Stimulated activated CD8-positive, alpha-beta memory T cell treated with anti-CD3 and anti-CD28 coated beads, Interleukin-4, amount 100 ng/mL, for 4 hours (primary cell): Measurements from ENCODE around the gene ATG16L1.
"Not testable (repeated sequence)": the region's sequence is repeated elsewhere in the genome, so short reads cannot be mapped to it uniquely, and the experiment has no call there.

Experiments used
- DNase-seq, 2 donors: peaks; one replicate each; pipeline ENCODE4 v3.0.0-alpha.2; 2020; ENCODE audit warnings: low read depth in 2 of 2, low spot score in 1 of 2

The ATG16L1 gene

GRCh38 chr2:233329489-233330135 is 78.1 kb downstream of the ATG16L1 start:
- no peak for DNase-seq

DNA sequence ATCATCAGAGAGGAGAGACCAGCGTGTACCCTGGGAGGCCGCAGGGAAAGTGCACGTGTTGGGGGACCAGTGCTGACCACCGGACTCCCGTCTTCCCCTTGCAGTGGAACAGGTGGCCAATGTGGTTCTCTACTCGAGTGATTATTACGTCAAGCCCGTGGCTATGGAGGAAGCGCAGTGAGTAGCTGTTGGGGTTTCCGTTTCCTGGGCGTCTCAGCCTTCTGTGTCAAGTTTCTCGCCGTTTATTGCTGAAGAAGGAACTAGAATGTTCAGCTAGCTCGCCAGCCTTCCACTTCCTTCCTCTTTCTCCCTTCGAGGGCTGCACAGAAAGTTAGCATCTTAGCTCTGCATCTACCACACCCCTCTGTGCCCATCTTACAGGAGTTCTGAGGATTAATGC is 80.1 kb downstream of the ATG16L1 start:
- peak; percentile 46 to 66 for DNase-seq

DNA sequence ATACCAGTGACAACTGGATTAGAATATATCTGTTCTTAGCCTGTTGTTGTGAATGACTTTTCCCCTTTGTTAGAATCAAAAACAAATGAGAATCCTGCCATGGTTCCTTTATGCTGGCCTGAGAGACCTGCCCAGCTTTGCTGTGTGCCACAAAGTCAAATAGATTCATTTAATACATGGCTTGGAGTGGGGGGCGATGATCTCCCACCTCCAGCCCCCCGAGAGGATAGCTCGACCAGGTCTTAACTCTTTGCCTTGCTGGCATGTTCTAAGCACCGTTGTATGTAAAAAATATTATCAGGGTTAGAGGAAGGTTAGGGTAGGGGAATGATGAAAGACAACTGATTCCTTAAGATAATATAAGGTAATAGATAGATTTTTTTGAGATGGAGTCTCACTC is 80.7 kb downstream of the ATG16L1 start:
- no peak for DNase-seq

DNA sequence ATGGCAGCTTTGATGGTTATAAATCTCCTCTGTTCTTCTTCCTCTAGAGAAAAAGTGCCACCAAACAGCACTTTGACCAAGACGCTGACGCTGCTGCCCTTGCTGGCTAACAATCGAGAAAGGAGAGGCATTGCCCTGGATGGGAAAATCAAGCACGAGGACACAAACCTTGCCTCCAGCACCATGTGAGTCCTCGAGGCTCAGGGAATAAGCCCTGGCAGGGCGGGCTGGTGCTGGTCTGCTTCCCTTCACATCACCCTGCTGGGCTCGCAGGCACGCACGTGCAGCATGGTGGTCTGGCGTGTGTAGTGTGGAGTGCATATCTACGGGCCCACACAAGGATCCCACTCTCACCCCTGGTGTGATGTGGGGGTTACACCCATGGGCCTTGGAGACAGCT is 83.4 kb downstream of the ATG16L1 start:
- DNase-seq: no peak

DNA sequence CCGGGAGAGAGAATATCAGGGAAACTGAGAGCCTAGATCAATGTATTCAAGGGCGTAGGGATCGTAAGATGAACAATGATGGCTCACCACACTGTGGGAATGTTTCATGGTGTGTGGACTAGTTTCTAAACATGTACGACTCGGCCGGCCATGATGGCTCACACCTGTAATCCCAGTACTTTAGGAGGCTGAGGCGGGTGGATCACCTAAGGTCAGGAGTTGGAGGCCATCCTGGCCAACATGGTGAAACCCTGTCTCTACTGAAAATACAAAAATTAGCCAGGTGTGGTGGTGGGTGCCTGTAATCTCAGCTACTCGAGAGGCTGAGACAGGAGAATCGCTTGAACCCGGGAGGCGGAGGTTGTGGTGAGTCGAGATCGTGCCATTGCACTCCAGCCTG is 84.6 kb downstream of the ATG16L1 start:
- DNase-seq: not testable (repeated sequence)

- no peak for DNase-seq
Observed at GRCh38 chr2:233336541-233336940, 85.1 kb downstream of the ATG16L1 start.

DNA sequence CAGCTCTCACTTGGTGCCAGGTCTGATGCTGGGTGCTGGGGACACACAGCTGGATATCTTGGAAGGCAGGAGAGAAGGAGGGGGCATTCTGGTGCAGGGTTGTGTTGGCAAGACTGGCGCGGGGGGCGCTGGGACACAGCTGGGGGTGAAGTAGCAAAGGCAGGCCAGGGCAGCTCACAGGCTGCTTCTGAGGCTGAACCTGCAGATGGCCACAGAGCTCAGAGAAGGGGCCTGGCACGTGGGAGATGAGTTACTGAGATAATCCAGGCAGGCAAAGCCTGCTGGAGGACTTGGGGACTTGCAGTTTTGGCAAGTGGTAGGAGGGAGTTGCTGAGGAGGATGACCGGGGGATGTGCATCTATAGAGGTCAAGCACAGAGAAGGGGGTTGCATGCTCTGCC is 86.6 kb downstream of the ATG16L1 start:
- no peak for DNase-seq

GRCh38 chr2:233338812-233339368 is 87.4 kb downstream of the ATG16L1 start:
- no peak for DNase-seq

DNA sequence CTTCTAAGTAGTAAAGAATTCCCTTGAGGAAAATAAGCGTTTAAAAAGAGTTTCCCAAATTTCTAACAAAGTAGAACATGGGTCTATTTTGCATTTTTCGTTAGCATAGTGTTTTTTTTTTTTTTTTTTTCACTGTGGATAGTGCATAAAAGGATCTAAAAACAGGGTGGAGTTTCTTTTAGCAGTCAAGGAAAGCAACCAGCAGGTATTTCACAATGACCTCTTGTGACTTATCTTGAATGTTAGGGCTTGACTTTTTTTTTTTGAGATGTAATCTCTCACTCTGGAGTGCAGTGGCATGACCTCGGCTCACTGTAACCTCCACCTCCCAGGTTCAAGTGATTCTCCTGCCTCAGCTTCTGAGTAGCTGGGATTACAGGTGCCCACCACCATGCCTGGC is 88.0 kb downstream of the ATG16L1 start:
- no peak for DNase-seq

DNA sequence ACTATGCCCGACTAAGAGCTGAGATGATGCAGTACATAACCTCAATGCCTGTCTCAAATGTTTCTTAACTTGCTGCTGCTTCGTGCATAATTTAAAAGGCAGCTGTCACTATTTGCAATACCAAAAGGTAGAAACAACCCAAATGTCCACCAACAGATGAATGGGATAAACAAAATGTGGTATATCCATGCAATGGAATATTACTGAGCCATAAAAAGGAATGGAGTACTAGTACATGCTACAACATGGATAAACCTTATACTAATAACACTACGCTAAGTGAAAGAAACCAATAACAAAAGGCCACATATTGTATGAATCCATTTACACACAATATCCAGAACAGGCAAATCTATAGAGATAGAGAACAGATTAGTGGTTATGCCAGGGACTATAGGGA is 89.8 kb downstream of the ATG16L1 start:
- DNase-seq: no peak

DNA sequence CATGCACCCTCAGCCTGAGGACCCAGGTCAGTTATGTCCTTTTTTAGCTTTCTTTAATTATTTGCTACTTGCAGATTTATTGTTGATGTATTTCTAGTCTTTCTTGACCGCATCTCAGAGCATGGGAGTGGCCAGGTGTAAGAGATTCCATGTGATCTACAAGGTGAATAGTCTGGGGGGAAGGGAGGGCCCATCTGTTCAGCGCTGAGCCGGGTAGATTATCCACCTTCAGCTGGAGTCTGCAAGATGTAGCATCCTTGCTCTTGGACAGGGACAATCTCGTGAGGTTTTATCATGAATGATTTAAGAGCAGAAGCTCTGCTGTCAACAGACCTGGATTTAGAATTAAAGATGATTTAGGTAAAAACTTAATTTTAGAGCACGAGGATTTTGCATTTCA is 90.8 kb downstream of the ATG16L1 start:
- no peak for DNase-seq

DNA sequence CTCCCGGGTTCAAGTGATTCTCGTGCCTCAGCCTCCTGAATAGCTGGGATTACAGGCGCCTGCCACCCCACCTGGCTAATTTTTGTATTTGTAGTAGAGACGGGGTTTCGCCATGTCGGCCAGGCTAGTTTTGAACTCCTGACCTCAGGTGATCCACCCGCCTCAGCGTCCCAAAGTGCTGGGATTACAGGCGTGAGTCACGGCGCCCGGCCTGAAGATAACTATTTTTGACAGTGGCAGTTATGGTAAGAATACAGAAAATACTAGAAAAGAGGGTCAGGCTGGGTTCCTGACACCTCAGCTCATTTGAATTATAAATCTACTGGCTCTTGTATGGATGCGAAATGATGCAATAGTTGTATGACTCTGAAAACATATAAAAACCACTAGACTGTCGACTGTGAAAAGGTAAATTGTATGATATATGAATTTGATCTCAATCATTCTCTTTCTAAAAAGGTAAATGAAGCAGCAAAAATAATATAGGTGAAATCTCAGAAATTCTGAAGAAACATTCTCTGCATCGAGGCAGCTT is 91.8 kb downstream of the ATG16L1 start:
- DNase-seq: no peak
